Astrocyte (in vitro differentiated cells and primary cell): Measurements from ENCODE around the gene WFS1. TPM values are rescaled to one million over a fixed set of nuclear protein-coding genes. Genes with fewer than 3 reads are reported as not detected.

Experiments
- DNase-seq: peaks from one replicate; pipeline ENCODE4 v3.0.0-alpha.2; 2010; ENCODE audit warnings: low read depth
- FAIRE-seq: peaks from 2 replicates; lab custom pipeline; 2011; peaks lifted over from hg19 to GRCh38; lab: Jason Lieb, UNC
- H2AFZ ChIP-seq: 2 replicates; pipeline ENCODE4 v1.6.0; 2012; ENCODE audit warnings: low read depth, low read length, inconsistent platforms
- H3K27ac ChIP-seq: 2 replicates; pipeline ENCODE4 v1.5.1; 2011; ENCODE audit warnings: low read depth, low read length, inconsistent platforms
- H3K27me3 ChIP-seq: 2 replicates; pipeline ENCODE4 v1.6.0; 2011; ENCODE audit warnings: low read length, inconsistent platforms; ENCODE audit not compliant: insufficient read depth
- H3K36me3 ChIP-seq: 2 replicates; pipeline ENCODE4 v1.5.1; 2011; ENCODE audit warnings: low read length, inconsistent platforms; ENCODE audit not compliant: insufficient read depth
- H3K4me1 ChIP-seq: 2 replicates; pipeline ENCODE4 v1.5.1; 2011; ENCODE audit warnings: low read length, inconsistent platforms; ENCODE audit not compliant: insufficient read depth
- H3K4me2 ChIP-seq: 2 replicates; pipeline ENCODE4 v1.6.0; 2012; ENCODE audit warnings: low read length, inconsistent platforms
- H3K4me3 ChIP-seq: 2 replicates; pipeline ENCODE4 v1.5.1; 2011; ENCODE audit warnings: low read depth, mild to moderate bottlenecking, low read length, inconsistent platforms; ENCODE audit not compliant: insufficient read depth
- H3K79me2 ChIP-seq: 2 replicates; pipeline ENCODE4 v1.6.0; 2012; ENCODE audit warnings: mild to moderate bottlenecking, low read length, inconsistent platforms; ENCODE audit not compliant: insufficient read depth
- H3K9ac ChIP-seq: 2 replicates; pipeline ENCODE4 v1.6.0; 2012; ENCODE audit warnings: mild to moderate bottlenecking, low read length, inconsistent platforms
- H3K9me3 ChIP-seq: 2 replicates; pipeline ENCODE4 v1.5.1; 2012; ENCODE audit warnings: low read depth, mild to moderate bottlenecking, low read length, inconsistent platforms; ENCODE audit not compliant: insufficient read depth
- H4K20me1 ChIP-seq: 2 replicates; pipeline ENCODE4 v1.6.0; 2012; ENCODE audit warnings: low read length, inconsistent platforms; ENCODE audit not compliant: insufficient read depth
- H3K27ac Mint-ChIP-seq: one replicate; pipeline ENCODE4 v1.8.0; 2021; ENCODE audit warnings: mild to moderate bottlenecking, mixed read lengths; ENCODE audit not compliant: unreplicated experiment
- H3K27me3 Mint-ChIP-seq: one replicate; pipeline ENCODE4 v1.8.0; 2021; ENCODE audit warnings: low read depth, mixed read lengths; ENCODE audit not compliant: unreplicated experiment
- H3K36me3 Mint-ChIP-seq: one replicate; pipeline ENCODE4 v1.8.0; 2021; ENCODE audit warnings: low read depth, mixed read lengths; ENCODE audit not compliant: unreplicated experiment
- H3K4me1 Mint-ChIP-seq: one replicate; pipeline ENCODE4 v1.8.0; 2021; ENCODE audit warnings: low read depth, mixed read lengths; ENCODE audit not compliant: unreplicated experiment
- H3K4me3 Mint-ChIP-seq: one replicate; pipeline ENCODE4 v1.8.0; 2021; ENCODE audit warnings: mild to moderate bottlenecking, moderate library complexity, mixed read lengths; ENCODE audit not compliant: unreplicated experiment
- H3K9me3 Mint-ChIP-seq: one replicate; pipeline ENCODE4 v1.8.0; 2021; ENCODE audit warnings: mild to moderate bottlenecking, mixed read lengths; ENCODE audit not compliant: unreplicated experiment
- CTCF ChIP-seq: IDR thresholded peaks from 2 replicates; pipeline ENCODE4 v1.5.1; 2011; ENCODE audit warnings: low read depth, mild to moderate bottlenecking, inconsistent platforms, low read length, moderate library complexity; ENCODE audit not compliant: insufficient read depth
- EZH2 ChIP-seq: IDR thresholded peaks from 2 replicates; pipeline ENCODE4 v1.6.1; 2012; ENCODE audit warnings: mild to moderate bottlenecking, low read length, inconsistent platforms; ENCODE audit not compliant: insufficient read depth
- total RNA-seq: library from RNA; stranded (reverse); gene quantifications from 2 replicates; pipeline ENCODE4 v1.2.1, GENCODE V29; 2021

Gene WFS1
- total RNA-seq, 1 donor from 2014 or later = 39.0 TPM

GRCh38 chr4:6262176-6262575 lies 7.5 kb upstream of the WFS1 start:
- Histone ChIP-seq H2AFZ (no peak overlapping the region), H4K20me1 (no peaks in the 10 kb centered on the region), H3K27me3 (peaks cover 12% of the 10 kb centered on the region), H3K4me2 (no peak overlapping the region), H3K27ac (no peak overlapping the region), H3K79me2 (no peaks in the 10 kb centered on the region), H3K4me1 (peaks cover 3% of the 10 kb centered on the region), H3K36me3 (no peaks in the 10 kb centered on the region), H3K9me3 (no peaks in the 10 kb centered on the region), H3K9ac (no peak overlapping the region), H3K4me3 (no peak overlapping the region)
- no peak for TF ChIP-seq CTCF
- no peak for TF ChIP-seq EZH2
- H3K4me3 Mint-ChIP-seq = no peak overlapping the region
- FAIRE-seq (no peak), DNase-seq (no peak)
- H3K27ac Mint-ChIP-seq = no peak overlapping the region
- H3K4me1 Mint-ChIP-seq = peaks cover 11% of the 10 kb centered on the region
- H3K36me3 Mint-ChIP-seq = peaks cover 2% of the 10 kb centered on the region
- no peaks in the 10 kb centered on the region for H3K9me3 Mint-ChIP-seq
- H3K27me3 Mint-ChIP-seq = peaks cover 18% of the 10 kb centered on the region

GRCh38 chr4:6262847-6263487 lies 6.7 kb upstream of the WFS1 start:
- DNase-seq (no peak), FAIRE-seq (no peak)
- Mint-ChIP-seq H3K4me3 (no peak overlapping the region), H3K36me3 (peaks cover 2% of the 10 kb centered on the region), H3K4me1 (peaks cover 6% of the 10 kb centered on the region), H3K27me3 (peaks cover 24% of the 10 kb centered on the region), H3K9me3 (no peaks in the 10 kb centered on the region), H3K27ac (no peak overlapping the region)
- Histone ChIP-seq H3K27me3 (peaks cover 18% of the 10 kb centered on the region), H3K9me3 (no peaks in the 10 kb centered on the region), H2AFZ (no peak overlapping the region), H4K20me1 (no peaks in the 10 kb centered on the region), H3K27ac (no peak overlapping the region), H3K79me2 (no peaks in the 10 kb centered on the region), H3K4me3 (no peak overlapping the region), H3K36me3 (no peaks in the 10 kb centered on the region), H3K9ac (no peak overlapping the region), H3K4me2 (no peak overlapping the region), H3K4me1 (no peaks in the 10 kb centered on the region)
- TF ChIP-seq CTCF = no peak
- no peak for TF ChIP-seq EZH2

- no peak overlapping the region for H3K27ac ChIP-seq
- Mint-ChIP-seq H3K27me3 (peaks cover 26% of the 10 kb centered on the region), H3K4me1 (peaks cover 6% of the 10 kb centered on the region), H3K9me3 (no peaks in the 10 kb centered on the region), H3K36me3 (peaks cover 2% of the 10 kb centered on the region), H3K4me3 (no peak overlapping the region), H3K27ac (peak overlapping the region; percentile 69)
- no peaks in the 10 kb centered on the region for H3K9me3 ChIP-seq
- FAIRE-seq (no peak), DNase-seq (no peak)
- no peak overlapping the region for H2AFZ ChIP-seq
- H4K20me1 ChIP-seq = no peaks in the 10 kb centered on the region
- H3K9ac ChIP-seq = no peak overlapping the region
- H3K79me2 ChIP-seq = no peaks in the 10 kb centered on the region
- H3K4me3 ChIP-seq = no peak overlapping the region
- peaks cover 21% of the 10 kb centered on the region for H3K27me3 ChIP-seq
- H3K36me3 ChIP-seq = no peaks in the 10 kb centered on the region
- no peak overlapping the region for H3K4me2 ChIP-seq
- no peaks in the 10 kb centered on the region for H3K4me1 ChIP-seq
- no peak for TF ChIP-seq EZH2
- TF ChIP-seq CTCF = no peak
These were observed 6.0 kb upstream of the WFS1 start for GRCh38 chr4:6263526-6264224.
